ENCODE results near the gene DHRS4L2. TPM values are rescaled to one million over a fixed set of nuclear protein-coding genes. Genes with fewer than 3 reads are reported as not detected.
A peak's percentile ranks its signal among the peaks of the same experiment; 100 is the strongest.
"Not testable (repeated sequence)": the region's sequence is repeated elsewhere in the genome, so short reads cannot be mapped to it uniquely, and the experiment has no call there.

DHRS4L2 gene
- total RNA-seq, 1 experiment from 2014 or later: 30.6 TPM

GRCh38 chr14:24037658-24038037, 48.9 kb downstream of the DHRS4L2 start:
- peak; percentile 33 for DNase-seq (ENCODE audit: low read depth, low spot score)
- in situ Hi-C loops (cut with HindIII; ENCODE audit: low pct_unique_long_range_greater_than_20kb, low sequenced_read_pairs): no loop called here

- in situ Hi-C loops (cut with HindIII; ENCODE audit: low pct_unique_long_range_greater_than_20kb, low sequenced_read_pairs): no loop called here
- no peak for DNase-seq (ENCODE audit: low read depth, low spot score)
Observed at GRCh38 chr14:24038686-24039085, 50.0 kb downstream of the DHRS4L2 start.

- in situ Hi-C loops (cut with HindIII; ENCODE audit: low pct_unique_long_range_greater_than_20kb, low sequenced_read_pairs): no loop called here
- DNase-seq (ENCODE audit: low read depth, low spot score): no peak
Observed at GRCh38 chr14:24040692-24041091, 52.0 kb downstream of the DHRS4L2 start.

GRCh38 chr14:24042746-24043145, 54.0 kb downstream of the DHRS4L2 start:
- in situ Hi-C loops (cut with HindIII; ENCODE audit: low pct_unique_long_range_greater_than_20kb, low sequenced_read_pairs): no loop called here
- DNase-seq (ENCODE audit: low read depth, low spot score): no peak

GRCh38 chr14:24049002-24049401, 60.3 kb downstream of the DHRS4L2 start:
- in situ Hi-C loops (cut with HindIII; ENCODE audit: low pct_unique_long_range_greater_than_20kb, low sequenced_read_pairs); DNase-seq (ENCODE audit: low read depth, low spot score): not testable (repeated sequence)

- in situ Hi-C loops (cut with HindIII; ENCODE audit: low pct_unique_long_range_greater_than_20kb, low sequenced_read_pairs); DNase-seq (ENCODE audit: low read depth, low spot score): not testable (repeated sequence)
Observed at GRCh38 chr14:24050753-24051152, 62.0 kb downstream of the DHRS4L2 start.

GRCh38 chr14:24051176-24051788, 62.6 kb downstream of the DHRS4L2 start:
- no peak for DNase-seq (ENCODE audit: low read depth, low spot score)
- in situ Hi-C loops (cut with HindIII; ENCODE audit: low pct_unique_long_range_greater_than_20kb, low sequenced_read_pairs): no loop called here

GRCh38 chr14:24051789-24052655, 63.3 kb downstream of the DHRS4L2 start, which contains the start of gene CARMIL3:
Gene CARMIL3, plus strand, starts transcription at chr14:24052009. Its CDS starts 145 bp downstream, at chr14:24052154.
- in situ Hi-C loops (cut with HindIII; ENCODE audit: low pct_unique_long_range_greater_than_20kb, low sequenced_read_pairs): no loop called here
- DNase-seq (ENCODE audit: low read depth, low spot score): peak; percentile 57

GRCh38 chr14:24052656-24053547, 64.2 kb downstream of the DHRS4L2 start:
- in situ Hi-C loops (cut with HindIII; ENCODE audit: low pct_unique_long_range_greater_than_20kb, low sequenced_read_pairs): no loop called here
- no peak for DNase-seq (ENCODE audit: low read depth, low spot score)

GRCh38 chr14:24053548-24054323, 65.0 kb downstream of the DHRS4L2 start:
- DNase-seq (ENCODE audit: low read depth, low spot score): no peak
- in situ Hi-C loops (cut with HindIII; ENCODE audit: low pct_unique_long_range_greater_than_20kb, low sequenced_read_pairs): no loop called here

GRCh38 chr14:24054324-24054641, 65.6 kb downstream of the DHRS4L2 start:
- no peak for DNase-seq (ENCODE audit: low read depth, low spot score)
- in situ Hi-C loops (cut with HindIII; ENCODE audit: low pct_unique_long_range_greater_than_20kb, low sequenced_read_pairs): no loop called here

GRCh38 chr14:24054646-24055045, 65.9 kb downstream of the DHRS4L2 start:
- DNase-seq (ENCODE audit: low read depth, low spot score): no peak
- in situ Hi-C loops (cut with HindIII; ENCODE audit: low pct_unique_long_range_greater_than_20kb, low sequenced_read_pairs): no loop called here

Other genes starting within 250 kb of the DHRS4L2 start
- gene DHRS4, start 35.2 kb upstream of the DHRS4L2 start, total RNA-seq (2014; rRNA removed; shearing (Covaris generic)): 53.6 and 56.1 TPM in 2 replicates
- 0.29 and 0.66 TPM in 2 replicates for gene CARMIL3, start 63.1 kb downstream of the DHRS4L2 start, total RNA-seq (2014; rRNA removed; shearing (Covaris generic))
- not detected in 2 replicates for gene CPNE6, start 82.6 kb downstream of the DHRS4L2 start, total RNA-seq (2014; rRNA removed; shearing (Covaris generic))
- 23.2 and 28.6 TPM in 2 replicates for gene PCK2, start 105.4 kb downstream of the DHRS4L2 start, total RNA-seq (2014; rRNA removed; shearing (Covaris generic))
- 43.7 and 49.5 TPM in 2 replicates for gene DCAF11, start 125.8 kb downstream of the DHRS4L2 start, total RNA-seq (2014; rRNA removed; shearing (Covaris generic))
- gene NRL, start 126.0 kb downstream of the DHRS4L2 start, total RNA-seq (2014; rRNA removed; shearing (Covaris generic)): 2.5 and 2.6 TPM in 2 replicates
- not detected in 2 replicates for gene FITM1, start 141.7 kb downstream of the DHRS4L2 start, total RNA-seq (2014; rRNA removed; shearing (Covaris generic))
- 92.6 and 105 TPM in 2 replicates for gene PSME1, start 147.3 kb downstream of the DHRS4L2 start, total RNA-seq (2014; rRNA removed; shearing (Covaris generic))
- gene EMC9, start 152.7 kb downstream of the DHRS4L2 start, total RNA-seq (2014; rRNA removed; shearing (Covaris generic)): 12.3 and 13.9 TPM in 2 replicates
- 174 and 203 TPM in 2 replicates for gene PSME2, start 157.7 kb downstream of the DHRS4L2 start, total RNA-seq (2014; rRNA removed; shearing (Covaris generic))
- 36.3 and 47.2 TPM in 2 replicates for gene RNF31, start 158.6 kb downstream of the DHRS4L2 start, total RNA-seq (2014; rRNA removed; shearing (Covaris generic))
- gene IRF9, start 172.3 kb downstream of the DHRS4L2 start, total RNA-seq (2014; rRNA removed; shearing (Covaris generic)): 24.2 and 34.1 TPM in 2 replicates
- 0.69 and 1.1 TPM in 2 replicates for gene REC8, start 183.2 kb downstream of the DHRS4L2 start, total RNA-seq (2014; rRNA removed; shearing (Covaris generic))
- 52.1 and 67.3 TPM in 2 replicates for gene IPO4, start 199.9 kb downstream of the DHRS4L2 start, total RNA-seq (2014; rRNA removed; shearing (Covaris generic))
- gene TM9SF1, start 206.5 kb downstream of the DHRS4L2 start, total RNA-seq (2014; rRNA removed; shearing (Covaris generic)): 56.9 and 57.5 TPM in 2 replicates
- gene TSSK4, start 216.8 kb downstream of the DHRS4L2 start, total RNA-seq (2014; rRNA removed; shearing (Covaris generic)): not detected in 2 replicates
- 42.2 and 44.2 TPM in 2 replicates for gene CHMP4A, start 224.6 kb downstream of the DHRS4L2 start, total RNA-seq (2014; rRNA removed; shearing (Covaris generic))
- 8.3 and 14.0 TPM in 2 replicates for gene MDP1, start 227.1 kb downstream of the DHRS4L2 start, total RNA-seq (2014; rRNA removed; shearing (Covaris generic))
- gene NEDD8, start 243.4 kb downstream of the DHRS4L2 start, total RNA-seq (2014; rRNA removed; shearing (Covaris generic)): 249 and 263 TPM in 2 replicates
- gene GMPR2, start 244.0 kb downstream of the DHRS4L2 start, total RNA-seq (2014; rRNA removed; shearing (Covaris generic)): 48.3 and 56.3 TPM in 2 replicates

Measured in SK-MEL-5 (cell line).